GM06990 (cell line): ENCODE measurements around the gene CSNK1D.

ENCODE experiments used
- DNase-seq: peaks from one replicate; pipeline ENCODE4 v3.0.0-alpha.2; 2011; ENCODE audit not compliant: insufficient read length; ENCODE audit errors: extremely low read depth
- H3K27me3 ChIP-seq: replicated peaks from 2 replicates; pipeline ENCODE4 v1.6.0; 2011; ENCODE audit warnings: low read length; ENCODE audit not compliant: control insufficient read depth, insufficient read depth
- H3K36me3 ChIP-seq: 2 replicates; pipeline ENCODE4 v1.5.1; 2011; ENCODE audit warnings: low read length; ENCODE audit not compliant: control insufficient read depth, insufficient read depth
- H3K4me3 ChIP-seq: replicated peaks from 2 replicates; pipeline ENCODE4 v1.5.1; 2011; ENCODE audit warnings: low read depth, mild to moderate bottlenecking, control low read depth, low read length
- TF ChIP-seq, protein P1 (sequence below): IDR thresholded peaks from 2 replicates; pipeline ENCODE4 v1.5.1; 2011; ENCODE audit warnings: low read length, control low read depth, mild to moderate bottlenecking, inconsistent platforms; ENCODE audit not compliant: insufficient read depth, poor library complexity, severe bottlenecking

Gene CSNK1D

DNA sequence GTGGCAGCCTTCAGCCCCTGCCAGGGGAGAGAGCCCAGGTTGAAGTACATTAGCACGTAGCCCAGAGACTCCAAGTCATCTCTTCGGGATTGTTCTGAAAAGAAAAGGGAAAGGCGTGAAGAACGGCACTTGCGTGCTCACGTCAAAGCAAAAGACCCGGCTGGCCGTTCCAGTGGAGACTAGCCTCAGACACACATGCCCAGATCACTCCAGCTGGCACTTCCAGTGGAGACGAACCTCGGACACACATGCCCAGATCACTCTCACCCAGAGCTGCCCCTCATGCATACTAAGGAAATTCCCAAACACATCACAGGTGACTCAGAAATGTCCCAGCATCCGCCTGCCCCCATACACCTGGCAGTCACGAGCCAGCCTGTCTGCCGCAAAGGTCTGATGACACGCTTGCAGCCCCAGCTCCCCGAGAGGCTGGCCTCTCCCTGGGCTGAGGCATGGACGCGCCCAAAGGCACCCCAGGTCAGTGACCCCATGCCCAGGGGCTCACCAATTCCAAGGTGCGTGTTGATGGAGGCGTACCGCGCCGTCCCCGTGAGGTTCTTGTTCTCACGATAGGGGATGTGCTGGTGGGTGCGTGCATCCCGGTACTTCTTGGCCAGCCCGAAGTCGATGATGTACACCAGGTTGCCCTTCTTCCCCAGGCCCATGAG, 20.9 kb downstream of the CSNK1D start:
- TF ChIP-seq, protein P1, sequence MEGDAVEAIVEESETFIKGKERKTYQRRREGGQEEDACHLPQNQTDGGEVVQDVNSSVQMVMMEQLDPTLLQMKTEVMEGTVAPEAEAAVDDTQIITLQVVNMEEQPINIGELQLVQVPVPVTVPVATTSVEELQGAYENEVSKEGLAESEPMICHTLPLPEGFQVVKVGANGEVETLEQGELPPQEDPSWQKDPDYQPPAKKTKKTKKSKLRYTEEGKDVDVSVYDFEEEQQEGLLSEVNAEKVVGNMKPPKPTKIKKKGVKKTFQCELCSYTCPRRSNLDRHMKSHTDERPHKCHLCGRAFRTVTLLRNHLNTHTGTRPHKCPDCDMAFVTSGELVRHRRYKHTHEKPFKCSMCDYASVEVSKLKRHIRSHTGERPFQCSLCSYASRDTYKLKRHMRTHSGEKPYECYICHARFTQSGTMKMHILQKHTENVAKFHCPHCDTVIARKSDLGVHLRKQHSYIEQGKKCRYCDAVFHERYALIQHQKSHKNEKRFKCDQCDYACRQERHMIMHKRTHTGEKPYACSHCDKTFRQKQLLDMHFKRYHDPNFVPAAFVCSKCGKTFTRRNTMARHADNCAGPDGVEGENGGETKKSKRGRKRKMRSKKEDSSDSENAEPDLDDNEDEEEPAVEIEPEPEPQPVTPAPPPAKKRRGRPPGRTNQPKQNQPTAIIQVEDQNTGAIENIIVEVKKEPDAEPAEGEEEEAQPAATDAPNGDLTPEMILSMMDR = no peak
- no peak overlapping the region for H3K4me3 ChIP-seq
- DNase-seq = no peak
- no peaks in the 10 kb centered on the region for H3K27me3 ChIP-seq
- H3K36me3 ChIP-seq = peaks cover 52% of the 10 kb centered on the region

DNA sequence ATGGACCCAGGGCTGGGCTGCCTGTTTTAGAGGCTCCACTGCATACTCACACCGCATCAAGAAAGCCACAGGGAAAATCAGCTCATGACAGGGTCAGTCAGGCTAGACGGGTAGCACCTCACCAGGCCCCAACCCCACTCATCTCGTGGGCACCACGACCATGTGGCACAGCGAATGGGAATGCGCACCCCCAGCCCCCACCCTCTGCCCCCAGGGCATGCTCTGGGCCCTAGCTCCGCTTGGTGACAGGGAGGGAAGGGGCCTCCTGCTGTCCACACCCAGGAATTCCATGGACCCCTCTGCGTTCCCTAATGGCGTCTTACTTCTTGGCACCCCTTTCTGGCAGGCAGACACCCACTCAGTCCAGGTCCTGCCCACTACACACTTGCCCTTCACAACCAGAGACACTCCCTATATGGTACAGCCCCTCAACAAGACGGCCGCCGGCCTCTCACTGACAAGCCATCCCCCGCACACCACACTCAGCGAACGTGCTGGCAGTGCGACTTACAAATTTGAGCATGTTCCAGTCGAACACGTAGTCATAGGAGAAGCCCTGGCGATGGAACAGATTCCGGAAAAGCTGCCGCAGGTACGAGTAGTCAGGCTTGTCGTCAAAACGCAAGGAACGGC, 22.5 kb downstream of the CSNK1D start:
- no peak for DNase-seq
- TF ChIP-seq, protein P1 = no peak
- Histone ChIP-seq H3K4me3 (no peak overlapping the region), H3K36me3 (peaks cover 62% of the 10 kb centered on the region), H3K27me3 (no peaks in the 10 kb centered on the region)

DNA sequence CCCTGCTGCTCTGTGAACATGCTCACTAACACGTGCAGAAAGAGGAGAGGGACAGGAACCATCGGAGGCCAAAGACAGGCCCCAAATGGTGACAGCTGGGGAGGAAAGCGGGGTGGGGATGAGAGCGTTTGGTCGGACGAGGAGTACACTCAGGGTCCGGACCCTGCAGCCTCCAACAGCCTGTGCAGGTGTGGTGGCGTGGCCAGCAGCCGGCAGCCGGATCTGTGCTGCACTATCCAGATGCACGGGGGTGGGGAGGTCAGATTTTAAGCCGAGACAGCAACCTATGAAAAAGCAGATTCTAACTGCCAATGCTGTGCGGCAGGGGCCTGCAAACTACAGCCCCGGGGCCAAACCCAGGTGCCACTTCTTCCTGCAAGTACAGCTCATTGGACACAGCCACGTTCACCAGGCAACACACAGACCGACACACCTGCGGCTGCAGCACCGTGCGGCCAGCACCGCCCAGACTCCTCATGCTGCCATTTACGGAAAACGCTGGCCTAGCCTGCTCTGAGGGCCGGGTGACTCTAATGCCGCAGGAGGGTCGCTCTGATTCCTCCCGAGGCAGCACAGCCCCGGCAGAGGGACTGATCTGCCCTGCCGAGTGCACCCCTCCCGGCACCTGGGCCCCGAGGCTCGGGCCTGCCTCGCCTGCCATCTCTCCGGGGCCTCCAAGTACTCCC, 23.5 kb downstream of the CSNK1D start:
- H3K27me3 ChIP-seq = no peaks in the 10 kb centered on the region
- peaks cover 61% of the 10 kb centered on the region for H3K36me3 ChIP-seq
- no peak for DNase-seq
- H3K4me3 ChIP-seq = no peak overlapping the region
- TF ChIP-seq, protein P1 = no peak

DNA sequence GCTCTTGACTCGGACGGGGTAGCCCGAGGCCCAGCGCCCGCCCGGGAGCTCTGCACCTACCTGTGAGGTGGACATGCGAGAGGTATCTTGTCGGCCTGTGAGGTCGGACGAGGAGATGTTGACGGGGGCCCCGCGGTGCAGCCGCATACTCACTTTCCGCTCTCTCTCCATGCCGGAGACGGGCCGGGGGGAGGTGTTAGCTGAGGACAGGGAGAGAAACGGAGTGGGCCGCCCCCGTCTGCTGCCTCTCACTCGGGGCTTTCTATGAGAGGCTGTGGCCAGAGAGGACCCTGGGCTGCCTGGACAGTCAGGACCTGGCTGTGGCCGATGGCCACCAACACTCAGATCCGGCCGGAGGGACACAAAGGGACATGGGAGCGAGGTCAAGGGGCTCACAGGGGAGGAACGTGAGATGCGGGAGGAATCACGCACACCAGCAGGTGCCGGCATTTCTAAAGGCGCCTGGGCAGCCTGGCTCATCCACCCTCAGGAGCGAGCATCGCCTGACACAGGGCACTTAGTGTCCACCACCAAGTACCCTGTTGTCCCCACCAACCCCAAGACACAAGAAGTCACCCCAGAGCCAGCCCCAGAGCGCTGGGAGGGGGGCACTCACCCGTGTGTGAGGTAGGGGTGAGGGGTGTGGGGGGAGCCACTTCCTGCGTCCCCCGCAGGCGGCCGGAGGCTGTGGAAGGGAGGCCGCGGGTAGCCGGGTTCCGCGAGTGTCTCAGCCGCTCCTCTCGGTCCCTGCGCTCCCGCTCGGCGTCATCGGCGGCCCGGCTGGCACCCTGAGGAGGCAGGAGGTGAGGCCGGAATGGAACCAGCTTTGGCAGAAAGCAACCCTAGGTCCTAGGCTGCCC, 24.5 kb downstream of the CSNK1D start:
- no peak overlapping the region for H3K4me3 ChIP-seq
- no peaks in the 10 kb centered on the region for H3K27me3 ChIP-seq
- no peak for DNase-seq
- H3K36me3 ChIP-seq = peaks cover 67% of the 10 kb centered on the region
- TF ChIP-seq, protein P1 = no peak

DNA sequence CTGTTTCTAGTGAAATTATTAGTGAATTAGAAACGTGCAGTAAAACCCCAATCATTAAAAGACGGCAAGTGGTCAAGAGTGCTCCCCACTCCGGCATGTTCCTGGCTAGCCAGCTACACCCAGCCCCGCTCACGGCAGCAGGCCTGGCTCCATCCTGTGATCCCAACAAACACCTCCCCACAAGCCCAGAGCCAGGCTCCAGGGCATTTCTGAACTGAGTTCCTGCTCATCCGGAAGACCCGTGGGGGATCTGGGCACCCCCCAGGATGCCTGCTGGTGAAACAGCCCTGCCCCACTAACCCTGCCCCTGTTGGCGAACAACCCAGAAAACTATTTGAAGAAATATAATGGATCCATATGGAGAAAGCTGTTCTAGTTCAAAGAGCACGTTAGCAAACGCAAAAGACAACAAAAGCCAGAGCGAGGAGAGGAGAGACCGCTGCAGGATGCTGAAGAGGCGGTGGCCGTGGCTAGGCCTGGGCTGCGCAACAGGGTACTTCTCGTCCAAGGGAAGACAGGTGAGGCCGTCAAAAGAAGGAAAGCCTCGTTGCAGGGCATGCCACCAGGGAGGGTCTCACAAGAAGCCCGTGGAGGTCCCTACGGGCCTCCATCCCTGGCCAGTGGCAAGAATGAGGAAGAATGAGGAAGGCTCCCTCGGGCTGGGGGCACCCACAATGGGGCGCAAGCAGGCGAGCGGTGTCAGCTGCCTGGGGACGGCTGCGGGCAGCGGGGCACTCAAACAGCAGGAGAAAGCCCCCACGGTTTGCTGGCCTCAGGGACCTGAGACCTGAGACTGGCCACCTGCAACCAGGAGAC, 25.4 kb downstream of the CSNK1D start:
- no peak for DNase-seq
- Histone ChIP-seq H3K36me3 (peaks cover 72% of the 10 kb centered on the region), H3K27me3 (no peaks in the 10 kb centered on the region), H3K4me3 (no peak overlapping the region)
- TF ChIP-seq, protein P1 = no peak
